Cortex of kidney (tissue), 1 donor: ENCODE results near the gene TCL1B.
"Not testable (repeated sequence)": the region's sequence is repeated elsewhere in the genome, so short reads cannot be mapped to it uniquely, and the experiment has no call there.

ENCODE experiments used
- DNase-seq: peaks from one replicate; lab custom pipeline; 2025; lab: John Stamatoyannopoulos, UW

TCL1B gene

DNA sequence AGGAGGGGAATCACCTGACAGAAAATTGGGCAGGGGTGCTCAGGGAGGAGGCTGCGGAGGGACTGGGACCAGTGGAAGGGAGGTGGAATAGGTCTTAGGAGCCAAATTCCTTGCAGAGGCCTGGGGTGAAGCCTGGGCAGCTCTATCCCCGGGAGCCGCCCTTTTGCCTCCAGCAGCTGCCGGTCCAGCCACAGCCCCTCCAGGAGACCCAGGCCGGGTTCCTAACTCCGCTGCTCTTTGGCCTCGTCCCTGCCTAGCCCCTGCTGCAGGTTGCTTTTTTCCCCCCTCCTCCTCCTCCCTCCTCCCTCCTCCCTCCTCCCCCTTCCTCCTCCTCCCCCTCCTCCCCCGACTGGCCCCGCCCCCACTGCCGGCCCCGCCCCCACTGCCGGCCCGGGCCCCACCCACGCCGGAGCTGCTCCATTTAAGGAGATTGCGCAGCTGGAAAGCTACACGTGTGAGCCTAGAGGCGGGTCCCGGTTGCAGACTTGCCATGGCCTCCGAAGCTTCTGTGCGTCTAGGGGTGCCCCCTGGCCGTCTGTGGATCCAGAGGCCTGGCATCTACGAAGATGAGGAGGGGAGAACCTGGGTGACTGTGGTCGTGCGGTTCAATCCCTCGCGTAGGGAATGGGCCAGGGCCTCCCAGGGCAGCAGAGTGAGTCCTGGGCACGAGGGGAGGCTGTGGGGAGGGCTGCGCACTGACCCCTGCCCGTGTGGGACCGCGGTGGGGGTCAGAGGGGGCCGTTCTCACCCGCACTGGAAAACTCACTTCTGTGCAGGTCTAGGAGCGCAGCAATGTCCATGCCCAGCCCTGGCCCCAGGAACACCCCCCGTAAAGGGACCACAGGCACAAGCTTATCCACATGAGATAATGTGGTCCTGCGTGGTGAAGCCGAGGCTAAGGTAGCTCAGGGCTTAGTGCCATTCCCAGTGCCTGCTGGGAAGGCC lies at the start of gene TCL1B:
TSS of gene TCL1B (plus strand) at position 449 of the 945 bp plus-strand sequence. CDS start at position 491, 42 bp downstream.
- no peak for DNase-seq

GRCh38 chr14:95644981-95645380 lies 41.2 kb upstream of the TCL1B start:
- no peak for DNase-seq

DNA sequence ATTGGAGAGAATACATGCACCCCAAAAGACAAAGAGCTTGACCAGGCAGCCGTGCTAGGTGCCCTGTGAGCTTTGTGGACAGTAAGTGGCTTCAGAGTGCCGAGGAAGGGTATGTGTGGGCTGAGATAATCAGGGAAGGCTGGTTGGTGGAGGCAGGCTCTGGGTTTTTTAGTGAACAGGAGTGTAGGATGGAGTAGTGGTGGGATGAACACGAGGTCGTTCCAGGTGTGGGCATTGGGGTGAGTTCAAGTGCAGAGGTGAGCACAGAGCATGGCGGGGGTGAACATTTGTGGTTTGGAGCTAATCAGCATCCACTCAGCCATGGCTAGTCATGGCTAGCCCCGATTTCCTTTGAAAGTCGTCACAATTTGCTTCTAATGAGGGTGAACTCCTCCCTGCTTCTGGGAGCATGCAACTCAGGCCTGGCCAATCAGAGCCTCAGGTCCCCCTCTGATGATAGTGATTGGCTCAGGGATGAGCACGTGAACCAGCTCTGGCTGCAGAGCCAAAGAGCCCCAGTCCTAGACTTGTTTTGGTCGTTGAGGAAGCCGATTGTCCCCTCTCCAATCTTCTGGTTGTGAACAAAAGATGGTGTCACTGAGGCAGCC lies 40.7 kb upstream of the TCL1B start:
- DNase-seq, result no peak

- no peak for DNase-seq
Measured at GRCh38 chr14:95647926-95648325, 38.3 kb upstream of the TCL1B start.

DNA sequence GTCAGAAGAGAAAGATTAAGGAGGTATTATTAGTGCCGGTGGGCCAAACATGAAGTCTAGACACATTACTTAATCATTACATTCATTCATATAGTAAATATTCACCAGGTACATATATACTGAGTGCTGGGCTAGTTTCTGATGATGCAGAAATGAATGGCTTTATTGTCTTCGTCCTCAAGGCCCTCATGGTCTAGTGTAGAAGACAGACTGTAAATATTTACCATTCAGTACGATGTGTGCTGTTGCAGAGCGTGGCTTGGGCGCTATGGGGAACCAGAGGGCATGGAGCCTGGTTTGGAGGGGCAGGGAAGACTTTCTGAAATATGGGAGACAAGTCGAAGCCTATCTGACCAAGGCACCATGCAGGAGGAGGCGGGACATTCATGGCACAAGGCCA lies 37.0 kb upstream of the TCL1B start:
- no peak for DNase-seq

DNA sequence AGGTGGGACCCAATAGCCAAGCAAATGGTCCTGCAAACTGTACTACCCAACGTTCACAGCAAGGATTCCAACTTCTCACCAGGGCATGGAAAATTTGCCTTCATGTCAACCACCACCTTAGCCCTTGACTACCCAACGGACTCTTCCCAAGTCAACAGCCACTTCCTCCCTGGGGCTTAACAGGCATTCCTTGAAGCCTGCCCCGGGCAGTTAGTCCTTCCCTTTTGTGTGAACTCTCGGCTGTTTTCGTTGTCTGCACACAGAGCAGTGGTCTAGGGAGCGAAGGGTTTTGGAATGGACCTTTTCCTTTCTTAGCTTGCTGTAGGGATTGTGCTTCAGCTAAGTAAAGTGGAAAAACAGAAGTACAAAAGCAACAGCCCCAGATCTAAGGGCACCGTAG lies 35.2 kb upstream of the TCL1B start:
- no peak for DNase-seq

GRCh38 chr14:95651821-95652583 lies 34.2 kb upstream of the TCL1B start:
- DNase-seq, result no peak

DNA sequence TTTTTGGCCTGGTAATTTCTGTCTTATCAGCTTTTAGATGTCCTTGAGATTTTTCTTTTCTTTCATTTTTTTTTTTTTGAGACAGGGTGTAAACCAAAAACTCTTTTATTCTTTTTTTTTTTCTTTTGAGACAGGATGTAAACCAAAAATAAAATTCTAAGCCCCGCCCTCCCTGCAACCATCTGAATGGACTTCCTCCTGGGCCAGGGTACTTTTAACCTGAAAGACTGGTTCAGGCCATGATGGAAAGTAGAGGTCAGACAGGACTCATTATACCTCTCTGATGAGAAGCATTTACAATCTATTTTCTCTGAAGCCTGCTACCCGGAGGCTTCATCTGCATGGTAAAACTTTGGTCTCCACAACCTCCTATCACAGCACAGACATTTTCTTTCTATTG lies 33.5 kb upstream of the TCL1B start:
- DNase-seq, result no peak

GRCh38 chr14:95655461-95655860 lies 30.8 kb upstream of the TCL1B start:
- DNase-seq, result no peak

DNA sequence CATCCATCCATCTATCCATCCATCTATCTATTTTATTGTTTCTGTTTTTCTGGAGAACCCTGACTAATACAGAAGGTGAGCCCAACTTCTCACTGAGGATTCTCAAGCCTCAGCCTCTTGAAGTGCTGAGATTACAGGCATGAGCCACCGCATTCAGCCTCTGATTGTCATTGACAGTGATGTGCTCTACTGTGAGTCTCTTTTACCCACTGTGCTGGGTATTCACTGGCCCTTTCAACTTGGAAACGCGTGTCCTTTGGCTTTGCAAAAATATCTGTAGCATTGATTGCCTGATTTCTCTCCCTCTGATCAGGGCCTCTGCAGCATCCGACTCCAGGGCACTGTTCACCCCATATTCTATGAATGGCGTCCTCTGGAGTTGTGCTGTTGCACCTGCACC lies 29.6 kb upstream of the TCL1B start:
- no peak for DNase-seq

DNA sequence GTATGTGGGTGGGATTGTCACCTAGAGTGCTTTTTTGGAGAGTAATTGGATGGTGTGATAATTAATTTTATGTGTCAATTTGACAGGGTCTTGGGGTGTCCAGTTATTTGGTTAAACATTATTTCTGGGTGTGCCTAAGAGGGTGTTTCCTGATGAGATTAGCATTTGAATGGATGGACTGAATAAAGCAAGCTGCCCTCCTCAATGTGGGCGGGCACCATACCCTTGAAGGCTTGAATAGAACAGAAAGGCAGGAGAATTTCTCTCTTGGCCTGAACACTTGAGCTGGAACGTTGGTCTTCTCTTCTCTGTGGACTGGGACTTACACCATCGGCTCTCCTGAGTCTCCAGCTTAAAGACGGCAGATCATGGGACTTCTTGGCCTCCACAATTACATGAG lies 28.8 kb upstream of the TCL1B start:
- DNase-seq, result no peak

GRCh38 chr14:95659293-95659989 lies 26.8 kb upstream of the TCL1B start:
- DNase-seq, result no peak

DNA sequence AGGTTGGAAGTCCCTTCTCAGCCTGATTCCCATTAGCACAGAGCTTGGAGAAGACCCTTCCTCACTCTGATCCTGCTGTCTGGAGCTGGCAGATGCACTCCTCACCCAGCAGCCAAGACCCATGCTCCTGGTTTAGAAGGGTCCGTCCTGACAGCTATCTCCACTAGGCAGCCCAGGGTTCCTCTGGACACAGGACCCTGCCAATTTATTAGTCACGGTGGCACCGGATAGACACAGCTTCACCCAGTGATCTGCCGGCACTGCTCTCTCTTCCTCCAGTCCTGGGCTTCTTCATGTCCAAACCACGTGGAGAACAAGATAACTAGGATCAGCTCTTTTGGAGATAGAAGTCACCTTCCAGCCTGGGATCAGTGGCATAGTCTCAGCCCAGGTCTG lies 26.2 kb upstream of the TCL1B start:
- DNase-seq, result no peak

DNA sequence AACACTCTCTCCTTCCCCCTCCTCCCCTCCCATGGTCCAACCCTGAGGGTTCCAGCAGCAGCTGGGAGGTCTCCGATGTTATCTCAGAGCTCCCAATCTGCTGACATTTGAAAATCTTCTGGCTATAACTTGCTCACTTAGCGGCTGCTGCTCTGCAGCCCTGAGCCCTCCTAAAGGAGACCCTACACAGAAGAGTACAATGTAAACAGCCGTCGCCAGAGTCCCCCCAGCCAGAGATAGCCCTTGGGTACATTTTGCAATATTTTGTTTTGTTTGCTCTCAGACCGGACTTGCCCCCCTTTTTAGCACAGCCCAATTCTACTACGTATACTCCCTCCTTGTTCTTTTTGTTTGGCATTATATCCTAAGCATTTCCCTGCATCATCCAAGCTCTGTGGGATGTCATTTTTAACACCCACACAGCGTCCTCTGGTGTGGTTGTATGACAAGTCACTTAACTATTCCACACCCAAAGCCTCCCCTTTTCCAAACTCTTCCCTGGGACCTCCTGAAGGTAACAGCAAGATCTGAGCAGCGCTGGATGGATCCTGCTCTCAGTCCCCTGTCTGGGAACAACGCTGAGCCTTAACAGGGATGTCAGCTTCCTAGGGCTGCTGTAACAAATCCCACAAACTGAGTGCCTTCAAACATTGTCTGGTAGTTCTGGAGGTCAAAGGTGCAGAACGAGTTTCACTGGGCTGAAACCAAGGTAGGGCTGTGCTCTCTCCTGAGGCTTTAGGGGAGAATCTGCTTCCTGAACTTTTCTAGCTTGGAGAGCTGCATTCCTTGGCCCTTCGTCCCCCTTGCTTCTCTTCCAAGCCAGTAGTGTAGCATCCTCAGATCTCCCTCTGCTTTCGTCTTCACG lies 25.3 kb upstream of the TCL1B start:
- DNase-seq, result no peak

DNA sequence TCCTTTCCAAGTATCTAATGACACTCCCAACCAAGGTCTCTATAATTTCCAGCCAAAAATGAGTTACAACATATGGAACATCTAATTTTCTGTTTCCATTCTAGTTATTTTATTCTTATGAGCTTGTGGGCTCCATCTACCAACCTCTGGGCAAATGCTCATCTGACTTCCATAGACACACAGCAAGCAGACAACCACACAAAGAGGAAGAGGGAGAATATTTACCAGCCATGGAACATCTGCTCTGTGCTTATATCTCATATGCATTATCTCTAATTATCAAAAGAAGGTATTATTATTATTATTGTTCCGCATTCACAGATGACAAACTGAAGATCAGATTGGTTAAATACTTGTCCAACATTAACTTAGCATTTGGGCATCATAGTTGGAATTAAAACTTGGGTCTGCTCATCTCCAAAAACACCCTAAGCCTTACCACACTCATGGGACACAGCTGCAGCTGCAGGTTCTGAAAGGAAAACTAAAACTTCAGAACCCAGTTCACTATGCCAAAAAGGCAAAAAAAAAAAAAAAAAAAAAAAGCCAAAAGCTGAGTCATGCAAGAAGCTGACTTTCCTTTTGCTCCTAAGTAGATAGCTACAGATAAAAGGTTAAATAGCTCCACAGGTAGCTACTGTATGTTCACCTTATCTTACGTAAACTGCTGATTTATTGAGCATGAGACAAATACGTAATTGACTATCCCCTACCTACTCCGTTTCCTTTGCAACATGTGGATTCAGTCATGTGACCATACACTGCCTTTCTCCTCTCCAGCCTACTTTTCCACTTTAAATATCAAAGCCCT lies 23.6 kb upstream of the TCL1B start:
- no peak for DNase-seq

DNA sequence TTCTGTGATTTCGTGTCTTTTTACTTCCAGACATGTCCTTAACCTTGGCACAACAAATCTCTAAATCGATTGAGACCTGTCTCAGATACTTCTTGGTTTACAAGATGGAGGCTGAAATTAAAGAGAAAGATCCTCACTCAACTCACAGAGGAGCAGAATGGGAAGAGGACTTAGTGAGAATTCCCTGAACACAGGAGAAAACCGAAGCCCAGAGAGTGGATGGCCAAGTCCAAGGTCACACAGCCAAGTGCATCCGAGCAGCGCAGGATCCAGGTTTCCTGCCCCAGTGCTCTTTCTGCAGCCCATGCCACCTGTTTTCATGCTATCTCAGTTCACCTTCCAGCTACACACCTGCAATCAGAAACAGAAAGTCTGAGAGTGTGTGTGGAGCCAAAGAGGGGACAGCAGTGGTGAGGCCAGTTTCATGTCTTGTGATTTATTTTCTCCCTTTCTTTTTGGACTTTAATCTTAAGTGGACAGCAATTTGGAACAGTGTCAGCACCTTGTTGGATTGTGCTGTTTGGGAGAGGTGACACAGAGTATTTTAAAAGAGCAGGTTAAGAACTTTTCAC lies 22.9 kb upstream of the TCL1B start:
- no peak for DNase-seq

DNA sequence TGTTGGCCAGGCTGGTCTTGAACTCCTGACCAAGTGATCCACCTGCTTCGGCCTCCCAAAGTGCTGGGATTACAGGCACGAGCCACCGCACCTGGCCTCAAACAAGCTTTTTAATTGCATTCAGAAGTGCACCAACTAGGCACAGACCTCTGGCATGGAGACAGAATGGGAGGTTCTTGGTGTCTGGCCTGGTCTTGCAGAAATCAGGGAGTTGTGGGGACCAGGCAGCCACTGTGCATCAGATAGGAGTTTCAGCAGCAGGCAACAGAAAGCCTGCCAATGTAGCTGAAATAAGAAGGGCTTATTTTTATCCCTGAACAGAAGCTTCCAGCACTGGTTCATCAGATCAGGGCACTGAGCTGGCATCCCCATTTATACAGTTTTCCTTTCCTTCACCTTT lies 22.2 kb upstream of the TCL1B start:
- no peak for DNase-seq

DNA sequence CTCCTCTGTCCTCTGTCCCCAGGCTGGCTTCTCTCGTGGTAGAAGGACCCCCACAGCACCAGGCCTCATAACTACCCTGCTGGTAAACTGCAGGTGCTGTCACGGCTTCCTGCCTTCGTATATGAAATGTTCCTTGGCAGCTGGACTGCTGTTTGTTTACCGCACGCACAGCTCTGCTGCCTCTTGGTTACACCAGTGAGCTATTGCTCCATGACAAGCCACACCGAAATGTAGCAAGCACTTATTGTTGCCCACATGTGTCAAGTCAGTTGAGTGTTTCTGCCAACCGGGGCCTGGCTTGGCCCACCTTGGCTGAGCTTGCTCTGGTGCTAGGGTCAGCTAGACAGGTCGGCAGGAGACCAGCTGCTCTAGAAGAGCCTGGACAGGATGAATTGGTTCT lies 21.7 kb upstream of the TCL1B start:
- no peak for DNase-seq

- DNase-seq, result not testable (repeated sequence)
Measured at GRCh38 chr14:95665530-95665929, 20.7 kb upstream of the TCL1B start.

DNA sequence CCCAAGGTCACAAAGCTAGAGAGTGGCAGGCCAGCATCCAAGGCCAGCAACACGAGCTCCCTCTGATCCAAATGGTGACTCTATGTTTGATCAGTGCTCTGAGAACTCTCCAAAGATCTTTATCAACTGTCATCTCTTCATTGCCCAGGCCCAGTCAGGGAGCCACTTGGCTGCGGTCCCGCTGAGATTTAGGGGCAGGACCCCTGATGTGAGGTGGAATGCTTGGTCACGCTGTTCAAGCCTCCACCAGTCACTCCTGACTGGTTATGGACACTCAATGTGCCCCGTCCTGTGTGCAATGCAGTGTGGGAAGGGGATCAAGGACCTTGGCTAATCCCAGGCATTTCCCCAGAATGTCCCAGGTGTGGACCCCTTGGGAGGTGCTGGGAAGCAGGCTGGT lies 19.8 kb upstream of the TCL1B start:
- DNase-seq, result no peak
